ENCODE measurements around the gene ADH1A. TPM values are rescaled to one million over a fixed set of nuclear protein-coding genes. Genes with fewer than 3 reads are reported as not detected.
"Not testable (repeated sequence)": the region's sequence is repeated elsewhere in the genome, so short reads cannot be mapped to it uniquely, and the experiment has no call there.

Gene ADH1A
- total RNA-seq, 1 experiment from 2014 or later, result not detected

DNA sequence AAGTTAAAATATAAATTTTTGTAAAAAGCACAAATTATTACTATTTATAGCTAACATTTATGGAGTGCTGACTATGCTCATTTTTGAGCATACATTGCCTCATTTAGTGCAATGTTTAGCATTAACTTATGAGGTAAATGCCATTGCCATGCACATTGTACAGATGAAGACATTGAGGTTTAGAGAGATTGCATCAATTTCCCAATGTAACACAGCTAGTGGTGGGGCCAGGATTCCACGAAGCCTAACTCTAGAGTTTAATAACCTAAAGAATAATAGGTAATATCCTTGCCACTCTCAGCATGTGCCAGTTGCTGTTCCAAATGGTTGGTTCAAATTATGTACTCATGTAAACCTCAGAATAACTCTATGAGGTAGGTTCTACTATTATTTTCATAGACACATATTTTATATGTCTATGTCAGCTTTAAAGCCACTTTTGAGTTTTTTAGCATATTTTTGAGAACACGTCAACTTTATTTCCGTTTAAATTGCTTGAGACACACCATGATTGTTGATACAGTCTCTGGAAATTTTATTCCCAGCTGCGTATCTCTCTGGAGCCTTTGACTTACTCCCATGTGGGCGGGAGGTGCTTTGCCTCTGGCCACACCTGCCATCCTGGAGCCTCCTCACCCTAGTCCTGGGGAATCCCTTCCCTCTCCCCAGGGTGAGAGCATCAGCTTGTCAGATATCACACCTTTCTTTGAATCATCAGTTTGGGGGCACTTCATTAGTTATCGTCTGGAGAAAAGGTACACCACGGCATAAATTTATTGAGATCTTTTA lies 10.8 kb upstream of the ADH1A start:
- in situ Hi-C loops (cut with HindIII; ENCODE audit: low pct_unique_long_range_greater_than_20kb, low sequenced_read_pairs), result no loop called here
- no peak for DNase-seq (ENCODE audit: low read depth, low spot score)

DNA sequence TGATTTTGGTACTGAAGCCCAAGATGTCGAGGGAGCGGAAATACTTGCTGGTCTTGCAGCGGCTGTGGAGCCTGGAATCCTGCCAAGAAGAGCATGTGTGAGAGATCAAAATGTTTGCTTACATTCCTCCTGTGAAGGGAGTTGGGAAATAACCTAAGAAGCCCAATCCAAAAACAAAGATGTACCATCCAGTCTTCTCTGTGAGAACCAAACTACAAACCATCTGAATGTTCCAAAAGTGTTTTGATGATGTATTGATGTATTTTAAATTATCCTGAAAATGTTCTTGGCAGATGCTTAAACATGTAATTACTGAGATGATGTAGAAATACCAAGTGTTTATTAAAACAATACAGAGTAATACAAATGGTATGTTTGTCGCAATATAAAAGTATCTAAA lies 10.1 kb upstream of the ADH1A start:
- in situ Hi-C loops (cut with HindIII; ENCODE audit: low pct_unique_long_range_greater_than_20kb, low sequenced_read_pairs), result no loop called here
- peak; percentile 8 for DNase-seq (ENCODE audit: low read depth, low spot score)

GRCh38 chr4:99293357-99293756 lies 2.6 kb upstream of the ADH1A start:
- DNase-seq (ENCODE audit: low read depth, low spot score), result no peak
- in situ Hi-C loops (cut with HindIII; ENCODE audit: low pct_unique_long_range_greater_than_20kb, low sequenced_read_pairs), result no loop called here

DNA sequence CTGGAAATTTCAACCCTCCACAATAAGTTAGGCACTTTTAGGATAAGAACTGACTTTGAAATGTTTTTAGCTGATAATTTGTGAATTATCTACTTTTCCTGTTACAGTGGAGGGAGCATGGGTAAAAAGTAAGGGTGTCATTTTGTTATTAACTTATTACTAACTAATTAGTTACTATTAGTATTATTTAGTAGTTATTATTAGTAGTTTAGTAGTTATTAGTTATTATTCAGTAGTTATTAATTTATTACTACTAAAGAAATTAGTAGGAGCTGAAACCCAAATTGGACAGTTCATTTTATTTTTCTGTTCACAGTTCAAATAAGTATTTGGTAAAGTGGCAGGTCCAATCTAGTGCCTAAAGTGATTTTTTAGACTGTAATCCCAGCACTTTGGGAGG lies 5.4 kb downstream of the ADH1A start:
- DNase-seq (ENCODE audit: low read depth, low spot score), result no peak
- in situ Hi-C loops (cut with HindIII; ENCODE audit: low pct_unique_long_range_greater_than_20kb, low sequenced_read_pairs), result no loop called here

GRCh38 chr4:99282731-99283130 lies 8.1 kb downstream of the ADH1A start:
- in situ Hi-C loops (cut with HindIII; ENCODE audit: low pct_unique_long_range_greater_than_20kb, low sequenced_read_pairs), result no loop called here
- DNase-seq (ENCODE audit: low read depth, low spot score), result no peak

GRCh38 chr4:99281261-99281660 lies 9.5 kb downstream of the ADH1A start:
- no peak for DNase-seq (ENCODE audit: low read depth, low spot score)

GRCh38 chr4:99276417-99276816 lies 14.4 kb downstream of the ADH1A start:
- no peak for DNase-seq (ENCODE audit: low read depth, low spot score)
- in situ Hi-C loops (cut with HindIII; ENCODE audit: low pct_unique_long_range_greater_than_20kb, low sequenced_read_pairs), result no loop called here

More at GRCh38 chr4:99281261-99281660, 9.5 kb downstream of the ADH1A start:
- in situ Hi-C loops (cut with HindIII; ENCODE audit: low pct_unique_long_range_greater_than_20kb, low sequenced_read_pairs), result no loop called here

DNA sequence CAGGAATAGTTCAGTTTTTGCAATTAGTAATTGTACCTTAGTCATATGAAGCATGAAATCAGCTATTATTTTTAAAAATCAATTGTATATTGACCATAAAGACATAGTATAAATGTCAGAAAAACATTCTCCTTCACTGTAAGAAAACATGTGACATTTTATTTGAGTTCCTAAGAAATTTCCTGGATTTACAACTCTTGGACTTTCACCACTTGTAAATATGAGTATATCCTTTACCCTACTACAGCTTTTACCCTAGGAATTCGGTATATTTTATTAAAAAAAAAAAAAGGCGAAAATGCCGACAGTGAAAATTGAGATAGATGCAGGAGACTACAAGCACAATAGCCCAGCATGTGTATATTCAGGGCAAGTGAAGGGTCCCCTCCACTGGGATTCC lies 14.9 kb downstream of the ADH1A start:
- in situ Hi-C loops (cut with HindIII; ENCODE audit: low pct_unique_long_range_greater_than_20kb, low sequenced_read_pairs), result no loop called here
- no peak for DNase-seq (ENCODE audit: low read depth, low spot score)

GRCh38 chr4:99275050-99275449 lies 15.7 kb downstream of the ADH1A start:
- in situ Hi-C loops (cut with HindIII; ENCODE audit: low pct_unique_long_range_greater_than_20kb, low sequenced_read_pairs), result no loop called here

GRCh38 chr4:99273704-99274103 lies 17.1 kb downstream of the ADH1A start:
- DNase-seq (ENCODE audit: low read depth, low spot score), result no peak

More at GRCh38 chr4:99275050-99275449, 15.7 kb downstream of the ADH1A start:
- DNase-seq (ENCODE audit: low read depth, low spot score), result no peak

GRCh38 chr4:99264927-99265326 lies 25.9 kb downstream of the ADH1A start:
- DNase-seq (ENCODE audit: low read depth, low spot score), result no peak
- in situ Hi-C loops (cut with HindIII; ENCODE audit: low pct_unique_long_range_greater_than_20kb, low sequenced_read_pairs), result no loop called here

More at GRCh38 chr4:99273704-99274103, 17.1 kb downstream of the ADH1A start:
- in situ Hi-C loops (cut with HindIII; ENCODE audit: low pct_unique_long_range_greater_than_20kb, low sequenced_read_pairs), result no loop called here

DNA sequence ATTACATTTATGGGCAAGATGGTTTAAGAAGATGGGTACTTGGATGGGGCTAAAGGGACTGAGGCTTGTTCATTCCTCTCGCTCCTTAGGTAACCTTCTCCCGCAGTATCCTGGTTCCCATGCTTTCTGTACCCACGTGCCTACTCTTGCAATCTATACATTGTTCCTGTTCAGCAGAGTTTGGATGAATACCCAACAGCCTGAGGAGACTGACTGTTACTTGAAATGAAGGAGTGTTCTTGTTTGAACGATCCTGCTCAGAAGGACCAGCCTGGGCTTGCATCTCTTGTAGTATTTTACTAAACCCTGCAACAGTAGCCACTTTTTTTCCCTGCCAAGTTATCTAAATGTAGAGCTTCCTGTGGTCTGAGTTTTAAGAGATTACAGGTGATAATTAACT lies 38.0 kb downstream of the ADH1A start:
- DNase-seq (ENCODE audit: low read depth, low spot score), result no peak
- in situ Hi-C loops (cut with HindIII; ENCODE audit: low pct_unique_long_range_greater_than_20kb, low sequenced_read_pairs), result no loop called here

GRCh38 chr4:99248714-99249113 lies 42.1 kb downstream of the ADH1A start:
- no peak for DNase-seq (ENCODE audit: low read depth, low spot score)
- in situ Hi-C loops (cut with HindIII; ENCODE audit: low pct_unique_long_range_greater_than_20kb, low sequenced_read_pairs), result no loop called here

- in situ Hi-C loops (cut with HindIII; ENCODE audit: low pct_unique_long_range_greater_than_20kb, low sequenced_read_pairs), result no loop called here
- no peak for DNase-seq (ENCODE audit: low read depth, low spot score)
Observed at GRCh38 chr4:99235955-99236354, 54.8 kb downstream of the ADH1A start.

GRCh38 chr4:99234331-99235010 lies 56.3 kb downstream of the ADH1A start:
- DNase-seq (ENCODE audit: low read depth, low spot score), result no peak
- in situ Hi-C loops (cut with HindIII; ENCODE audit: low pct_unique_long_range_greater_than_20kb, low sequenced_read_pairs), result no loop called here

DNA sequence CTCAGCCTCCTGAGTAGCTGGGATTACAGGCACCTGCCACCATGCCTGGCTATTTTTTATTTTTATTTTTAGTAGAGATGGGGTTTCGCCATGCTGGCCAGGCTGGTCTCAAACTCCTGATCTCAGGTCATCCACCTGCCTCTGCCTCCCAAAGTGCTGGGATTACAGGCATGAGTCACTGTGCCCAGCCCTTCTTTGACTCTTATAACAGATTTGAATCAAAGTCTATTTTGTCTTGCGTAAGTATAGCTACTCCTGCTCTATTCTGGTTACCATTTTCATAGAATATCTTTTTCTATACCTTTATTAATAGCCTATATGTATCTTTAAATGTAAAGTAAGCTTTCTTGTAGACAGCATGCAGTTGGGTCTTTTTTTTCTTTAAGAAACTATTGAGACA lies 57.4 kb downstream of the ADH1A start:
- in situ Hi-C loops (cut with HindIII; ENCODE audit: low pct_unique_long_range_greater_than_20kb, low sequenced_read_pairs); DNase-seq (ENCODE audit: low read depth, low spot score): not testable (repeated sequence)

- DNase-seq (ENCODE audit: low read depth, low spot score); in situ Hi-C loops (cut with HindIII; ENCODE audit: low pct_unique_long_range_greater_than_20kb, low sequenced_read_pairs): not testable (repeated sequence)
Observed at GRCh38 chr4:99228706-99229105, 62.1 kb downstream of the ADH1A start.

DNA sequence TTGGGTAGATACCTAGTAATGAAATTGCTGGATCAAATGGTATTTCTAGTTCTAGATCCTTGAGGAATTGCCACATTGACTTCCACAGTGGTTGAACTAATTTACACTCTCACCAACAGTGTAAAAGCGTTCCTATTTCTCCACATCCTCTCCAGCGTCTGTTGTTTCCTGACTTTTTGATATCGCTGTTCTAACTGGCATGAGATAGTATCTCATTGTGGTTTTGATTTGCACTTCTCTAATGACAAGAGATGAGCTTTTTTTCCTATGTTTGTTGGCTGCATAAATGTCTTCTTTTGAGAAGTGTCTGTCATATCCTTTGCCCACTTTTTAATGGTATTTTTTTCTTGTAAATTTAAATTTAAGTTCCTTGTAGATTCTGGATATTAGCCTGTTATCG lies 63.1 kb downstream of the ADH1A start:
- in situ Hi-C loops (cut with HindIII; ENCODE audit: low pct_unique_long_range_greater_than_20kb, low sequenced_read_pairs); DNase-seq (ENCODE audit: low read depth, low spot score): not testable (repeated sequence)
